Thyroid gland (tissue), 4 donors: ENCODE measurements around the gene CYGB. TPM values are rescaled to one million over a fixed set of nuclear protein-coding genes. Genes with fewer than 3 reads are reported as not detected.

Experiments used
- DNase-seq, 2 donors: peaks; one replicate each; pipeline ENCODE4 v3.0.0-alpha.2; 2019
- H3K27ac ChIP-seq, 3 donors: fragments of 200-600 bp; sonication (generic); 1 replicate in 2 of 3; 2 replicates in 1 of 3; pipeline ENCODE4 v1.5.1; 2016 to 2019; ENCODE audit warnings: mild to moderate bottlenecking in 1 of 3, moderate library complexity in 1 of 3
- H3K27me3 ChIP-seq: fragments of 200-600 bp; sonication (generic); one replicate; pipeline ENCODE4 v1.5.1; 2019
- H3K36me3 ChIP-seq, 2 donors: fragments of 200-600 bp; sonication (generic); one replicate each; pipeline ENCODE4 v1.5.1; 2016 to 2019
- H3K4me1 ChIP-seq, 2 donors: fragments of 200-600 bp; sonication (generic); one replicate each; pipeline ENCODE4 v1.5.1; 2017 to 2019
- H3K4me3 ChIP-seq, 3 donors: fragments of 200-600 bp; sonication (generic); replicated peaks in 1 of 3; 1 replicate in 2 of 3; 2 replicates in 1 of 3; pipeline ENCODE4 v1.5.1; 2016; ENCODE audit warnings: mild to moderate bottlenecking in 1 of 3
- H3K9me3 ChIP-seq: fragments of 200-600 bp; sonication (generic); one replicate; pipeline ENCODE4 v1.5.1; 2017
- CTCF ChIP-seq, 6 experiments: fragments of 200-600 bp in 3 of 6; fragments of 450-650 bp in 3 of 6; sonication (generic) in 3 of 6; IDR thresholded peaks; one replicate each; pipeline ENCODE4 v1.5.1; 2016 to 2019; ENCODE audit warnings: antibody characterized with exemption in 6 of 6, mild to moderate bottlenecking in 2 of 6, inconsistent platforms in 1 of 6, moderate library complexity in 1 of 6
- POLR2A ChIP-seq, 2 donors: fragments of 450-650 bp; IDR thresholded peaks; one replicate each; pipeline ENCODE4 v1.6.1; 2017; ENCODE audit warnings: antibody characterized with exemption in 2 of 2, mild to moderate bottlenecking in 2 of 2, moderate library complexity in 1 of 2
- WGBS, 2 donors: methylation state at CpG; one replicate each; pipeline ENCODE4 v1.1.5; 2017; 5-methylcytosine and 5-hydroxymethylcytosine counted together
- intact Hi-C: fragments of 100-400 bp; cut with DNase I; formaldehyde crosslinking; loops from one replicate; pipeline ENCODE4 v1.15.1; 2023
- total RNA-seq, 4 donors: library from RNA; depleted of rRNA; stranded (reverse); fragments of >200 nt; gene quantifications; one replicate each; pipeline ENCODE4 v1.2.3, GENCODE V29; 2016

CYGB gene
- total RNA-seq, 4 donors from 2014 or later, result 14.7 to 32.3 (median 25.6) TPM

- WGBS, 2 donors, result 98% methylated on average over 11 to 16 of the region's 17 CpGs
- Histone ChIP-seq H3K4me3 (no peak overlapping the region), H3K4me1 (peaks cover 41 to 51% of the 10 kb centered on the region in 2 donors), H3K27me3 (no peaks in the 10 kb centered on the region), H3K9me3 (no peaks in the 10 kb centered on the region), H3K36me3 (no peaks in the 10 kb centered on the region), H3K27ac (peak overlapping the region; percentile 83 to 93 (median 92))
- intact Hi-C loops, result no loop called here
- TF ChIP-seq CTCF (IDR thresholded peaks at IDR 0.05) (no peak), POLR2A (IDR thresholded peaks at IDR 0.05) (no peak)
- DNase-seq, result no peak
Measured at GRCh38 chr17:76572201-76572910, 34.8 kb upstream of the CYGB start.

- TF ChIP-seq POLR2A (IDR thresholded peaks at IDR 0.05) (no peak), CTCF (IDR thresholded peaks at IDR 0.05) (no peak)
- H3K4me1 ChIP-seq, result peaks cover 53 to 60% of the 10 kb centered on the region in 2 donors
Measured at GRCh38 chr17:76570877-76571471, 33.5 kb upstream of the CYGB start.

GRCh38 chr17:76570457-76570856, 32.9 kb upstream of the CYGB start:
- peak overlapping the region; percentile 83 to 93 (median 92) for H3K27ac ChIP-seq

More at GRCh38 chr17:76570877-76571471, 33.5 kb upstream of the CYGB start:
- H3K36me3 ChIP-seq, result no peaks in the 10 kb centered on the region
- intact Hi-C loops, result no loop called here
- 86 to 91% methylated on average over 12 to 13 of the region's 13 CpGs for WGBS, 2 donors
- DNase-seq, result no peak
- H3K27ac ChIP-seq, result peak overlapping the region; percentile 83 to 93 (median 92)
- no peak overlapping the region for H3K4me3 ChIP-seq
- H3K9me3 ChIP-seq, result no peaks in the 10 kb centered on the region
- H3K27me3 ChIP-seq, result no peaks in the 10 kb centered on the region

GRCh38 chr17:76569607-76570279, 32.2 kb upstream of the CYGB start:
- Histone ChIP-seq H3K9me3 (no peaks in the 10 kb centered on the region), H3K4me1 (peaks cover 60 to 66% of the 10 kb centered on the region in 2 donors), H3K27ac (peak overlapping the region; percentile 83 to 93 (median 92)), H3K36me3 (no peaks in the 10 kb centered on the region), H3K4me3 (no peak overlapping the region), H3K27me3 (no peaks in the 10 kb centered on the region)
- TF ChIP-seq POLR2A (IDR thresholded peaks at IDR 0.05), result peak in 1 of 2 donors; percentile 86
- peak in 1 of 6 experiments; percentile 7 for TF ChIP-seq CTCF (IDR thresholded peaks at IDR 0.05)
- peak; percentile 97 for DNase-seq
- WGBS, 2 donors, result 33 to 35% methylated on average over 12 to 18 of the region's 18 CpGs
- intact Hi-C loops, result no loop called here

More at GRCh38 chr17:76570457-76570856, 32.9 kb upstream of the CYGB start:
- H3K9me3 ChIP-seq, result no peaks in the 10 kb centered on the region
- no peaks in the 10 kb centered on the region for H3K36me3 ChIP-seq
- intact Hi-C loops, result no loop called here
- H3K27me3 ChIP-seq, result no peaks in the 10 kb centered on the region
- no peak for DNase-seq
- WGBS, 2 donors, result 91 to 93% methylated on average over 7 of the region's 7 CpGs
- H3K4me1 ChIP-seq, result peaks cover 58 to 61% of the 10 kb centered on the region in 2 donors
- TF ChIP-seq POLR2A (IDR thresholded peaks at IDR 0.05), result no peak
- TF ChIP-seq CTCF (IDR thresholded peaks at IDR 0.05), result no peak
- H3K4me3 ChIP-seq, result no peak overlapping the region
